ENCODE data around the gene DUSP9. TPM values are rescaled to one million over a fixed set of nuclear protein-coding genes. Genes with fewer than 3 reads are reported as not detected.
A peak's percentile ranks its signal among the peaks of the same experiment; 100 is the strongest.

The DUSP9 gene
- total RNA-seq, 4 donors from 2014 or later = 0.19 to 0.48 TPM; not detected in 2

DNA sequence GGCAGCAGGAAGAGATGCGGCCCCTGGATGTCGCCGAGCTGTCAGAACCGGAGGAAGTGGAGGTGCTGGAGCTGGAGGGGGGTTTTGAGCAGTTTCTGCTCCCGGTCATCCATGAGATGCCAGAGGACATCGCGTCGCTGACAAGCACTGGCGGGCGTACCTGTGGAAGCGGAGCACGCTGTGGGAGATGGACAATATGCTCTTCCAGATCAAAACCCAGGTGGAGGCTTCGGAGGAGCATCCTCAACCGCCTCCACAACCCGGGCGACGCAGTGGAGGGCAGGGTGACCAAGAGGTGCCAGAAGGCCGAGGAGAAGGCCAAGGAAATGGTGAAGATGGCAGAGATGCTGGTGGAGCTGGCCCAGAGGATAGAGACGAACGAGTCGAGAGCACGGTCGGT is 40.5 kb upstream of the DUSP9 start:
- TF ChIP-seq POLR2A (IDR thresholded peaks at IDR 0.05) (no peak), POLR2AphosphoS5 (IDR thresholded peaks at IDR 0.05) (no peak)
- H3K27ac ChIP-seq = no peak overlapping the region
- H3K27me3 ChIP-seq = no peaks in the 10 kb centered on the region
- H3K9me3 ChIP-seq = no peaks in the 10 kb centered on the region
- DNase-seq (ENCODE audit: low spot score in 2 of 2) = no peak
- H3K4me1 ChIP-seq = peaks cover 11% of the 10 kb centered on the region
- no peaks in the 10 kb centered on the region for H3K36me3 ChIP-seq
- no peak overlapping the region for H3K4me3 ChIP-seq
- 87% methylated on average over 23 of the region's 23 CpGs for WGBS

DNA sequence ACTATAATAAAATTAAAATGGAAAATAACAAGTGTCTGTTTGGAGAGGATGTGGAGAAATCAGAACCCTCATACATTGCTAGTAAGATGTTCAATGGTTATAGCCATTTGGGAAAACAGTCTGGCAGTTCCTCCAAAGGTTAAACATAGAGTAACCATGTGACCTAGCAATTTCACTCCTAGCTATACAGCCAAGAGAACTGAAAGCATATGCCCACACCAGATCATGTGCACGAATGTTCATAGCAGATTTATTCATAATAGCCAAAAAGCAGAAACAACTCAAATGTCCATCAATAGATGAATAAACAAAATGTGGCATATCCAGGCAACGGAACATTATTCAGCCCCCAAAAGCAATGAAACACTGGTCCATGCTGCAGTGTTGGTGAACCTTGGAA is 38.6 kb upstream of the DUSP9 start:
- TF ChIP-seq POLR2AphosphoS5 (IDR thresholded peaks at IDR 0.05) (no peak), POLR2A (IDR thresholded peaks at IDR 0.05) (no peak), EP300 (IDR thresholded peaks at IDR 0.05) (no peak)
- TF ChIP-seq, protein P1, sequence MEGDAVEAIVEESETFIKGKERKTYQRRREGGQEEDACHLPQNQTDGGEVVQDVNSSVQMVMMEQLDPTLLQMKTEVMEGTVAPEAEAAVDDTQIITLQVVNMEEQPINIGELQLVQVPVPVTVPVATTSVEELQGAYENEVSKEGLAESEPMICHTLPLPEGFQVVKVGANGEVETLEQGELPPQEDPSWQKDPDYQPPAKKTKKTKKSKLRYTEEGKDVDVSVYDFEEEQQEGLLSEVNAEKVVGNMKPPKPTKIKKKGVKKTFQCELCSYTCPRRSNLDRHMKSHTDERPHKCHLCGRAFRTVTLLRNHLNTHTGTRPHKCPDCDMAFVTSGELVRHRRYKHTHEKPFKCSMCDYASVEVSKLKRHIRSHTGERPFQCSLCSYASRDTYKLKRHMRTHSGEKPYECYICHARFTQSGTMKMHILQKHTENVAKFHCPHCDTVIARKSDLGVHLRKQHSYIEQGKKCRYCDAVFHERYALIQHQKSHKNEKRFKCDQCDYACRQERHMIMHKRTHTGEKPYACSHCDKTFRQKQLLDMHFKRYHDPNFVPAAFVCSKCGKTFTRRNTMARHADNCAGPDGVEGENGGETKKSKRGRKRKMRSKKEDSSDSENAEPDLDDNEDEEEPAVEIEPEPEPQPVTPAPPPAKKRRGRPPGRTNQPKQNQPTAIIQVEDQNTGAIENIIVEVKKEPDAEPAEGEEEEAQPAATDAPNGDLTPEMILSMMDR (IDR thresholded peaks at IDR 0.05) = no peak
- H3K4me3 ChIP-seq = no peak overlapping the region
- H3K4me1 ChIP-seq = peaks cover 11% of the 10 kb centered on the region
- no peaks in the 10 kb centered on the region for H3K36me3 ChIP-seq
- 82% methylated on average over 2 of the region's 2 CpGs for WGBS
- H3K27ac ChIP-seq = no peak overlapping the region
- no peaks in the 10 kb centered on the region for H3K9me3 ChIP-seq
- DNase-seq (ENCODE audit: low spot score in 2 of 2) = no peak
- no peaks in the 10 kb centered on the region for H3K27me3 ChIP-seq

GRCh38 chrX:153608806-153609205 is 38.2 kb upstream of the DUSP9 start:
- no peak overlapping the region for H3K27ac ChIP-seq
- no peaks in the 10 kb centered on the region for H3K27me3 ChIP-seq
- H3K36me3 ChIP-seq = no peaks in the 10 kb centered on the region
- WGBS = 63% methylated on average over 4 of the region's 4 CpGs
- TF ChIP-seq POLR2A (IDR thresholded peaks at IDR 0.05) (no peak), POLR2AphosphoS5 (IDR thresholded peaks at IDR 0.05) (no peak), EP300 (IDR thresholded peaks at IDR 0.05) (no peak)
- TF ChIP-seq, protein P1 (IDR thresholded peaks at IDR 0.05) = no peak
- no peak overlapping the region for H3K4me3 ChIP-seq
- H3K9me3 ChIP-seq = no peaks in the 10 kb centered on the region
- H3K4me1 ChIP-seq = peaks cover 11% of the 10 kb centered on the region
- no peak for DNase-seq (ENCODE audit: low spot score in 2 of 2)

DNA sequence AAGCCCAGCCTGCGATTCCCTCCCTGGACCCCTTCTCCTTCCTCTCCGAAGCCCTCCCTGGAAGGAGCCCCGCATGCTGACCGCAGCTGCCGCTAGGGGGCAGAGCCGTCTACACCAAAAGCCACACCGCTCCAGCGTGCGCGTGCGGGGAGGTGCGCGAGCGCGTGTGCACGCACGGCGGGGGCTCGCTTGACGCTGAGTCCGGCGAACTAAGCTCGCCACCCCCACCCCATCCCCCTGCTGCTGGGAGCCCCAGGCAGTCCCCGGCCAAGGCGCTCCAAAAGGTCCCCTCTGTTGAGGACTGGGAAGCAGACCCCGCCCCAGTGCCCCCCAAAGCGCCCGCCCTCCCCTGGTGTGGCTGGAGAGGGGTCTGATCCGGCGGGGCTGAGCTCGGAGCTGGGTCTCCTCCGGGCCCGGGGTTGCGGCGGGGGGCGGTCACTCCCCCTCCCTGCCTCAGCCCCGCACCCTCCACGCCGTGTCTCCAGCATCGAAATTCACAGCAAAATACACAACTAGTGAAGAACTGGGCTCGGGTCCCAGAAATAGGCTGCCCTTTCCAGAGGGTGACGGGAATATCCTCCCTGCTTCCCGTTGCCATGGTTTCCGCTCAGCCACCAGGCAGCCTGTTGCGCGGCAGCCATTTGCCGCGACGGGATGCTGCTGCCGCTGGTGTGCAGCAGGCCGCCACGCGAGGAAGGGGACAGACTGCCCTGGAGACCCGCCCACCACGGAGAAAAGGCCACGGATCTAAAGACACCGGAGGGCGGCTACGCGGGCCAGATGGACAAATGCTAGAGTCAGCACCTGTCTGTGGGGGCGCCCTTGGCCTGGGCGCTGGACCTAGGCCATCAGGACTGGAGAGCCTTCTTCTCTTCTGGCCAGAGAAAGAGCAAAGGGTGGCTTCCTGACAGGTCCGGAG is 36.8 kb upstream of the DUSP9 start:
- no peaks in the 10 kb centered on the region for H3K9me3 ChIP-seq
- H3K27me3 ChIP-seq = no peaks in the 10 kb centered on the region
- DNase-seq (ENCODE audit: low spot score in 2 of 2) = peak; percentile 80
- peaks cover 11% of the 10 kb centered on the region for H3K4me1 ChIP-seq
- 37% methylated on average over 29 of the region's 63 CpGs for WGBS
- TF ChIP-seq POLR2A (IDR thresholded peaks at IDR 0.05) = no peak
- TF ChIP-seq, protein P1 (IDR thresholded peaks at IDR 0.05) = peak; percentile 47 to 72
- no peaks in the 10 kb centered on the region for H3K36me3 ChIP-seq
- H3K4me3 ChIP-seq = peak overlapping the region; percentile 47
- H3K27ac ChIP-seq = no peak overlapping the region

DNA sequence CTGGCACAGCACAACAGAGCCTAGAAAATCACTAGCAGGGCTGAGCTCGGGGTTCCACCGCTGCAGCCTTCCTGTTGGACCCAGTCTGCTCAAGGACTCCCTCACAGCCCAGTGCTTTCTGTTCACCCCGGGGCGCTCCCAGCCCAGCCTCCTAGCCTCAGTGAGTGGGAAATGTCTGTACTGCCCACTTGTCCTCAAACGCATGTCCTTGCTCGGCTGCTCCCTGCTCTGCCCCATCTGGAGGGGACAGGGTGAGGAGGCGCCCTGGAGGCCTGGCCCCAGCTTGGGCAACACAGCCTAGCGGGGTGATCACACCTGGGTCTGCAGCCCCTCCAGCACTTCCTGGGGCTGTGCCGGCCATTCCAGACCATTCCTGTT is 36.2 kb upstream of the DUSP9 start:
- no peak overlapping the region for H3K4me3 ChIP-seq
- 74% methylated on average over 3 of the region's 9 CpGs for WGBS
- no peak overlapping the region for H3K27ac ChIP-seq
- H3K9me3 ChIP-seq = no peaks in the 10 kb centered on the region
- no peaks in the 10 kb centered on the region for H3K36me3 ChIP-seq
- DNase-seq (ENCODE audit: low spot score in 2 of 2) = peak in 1 of 2 donors; percentile 48
- no peaks in the 10 kb centered on the region for H3K27me3 ChIP-seq
- no peak for TF ChIP-seq POLR2AphosphoS5 (IDR thresholded peaks at IDR 0.05)
- TF ChIP-seq POLR2A (IDR thresholded peaks at IDR 0.05) = no peak
- TF ChIP-seq EP300 (IDR thresholded peaks at IDR 0.05) = no peak
- H3K4me1 ChIP-seq = peaks cover 11% of the 10 kb centered on the region

DNA sequence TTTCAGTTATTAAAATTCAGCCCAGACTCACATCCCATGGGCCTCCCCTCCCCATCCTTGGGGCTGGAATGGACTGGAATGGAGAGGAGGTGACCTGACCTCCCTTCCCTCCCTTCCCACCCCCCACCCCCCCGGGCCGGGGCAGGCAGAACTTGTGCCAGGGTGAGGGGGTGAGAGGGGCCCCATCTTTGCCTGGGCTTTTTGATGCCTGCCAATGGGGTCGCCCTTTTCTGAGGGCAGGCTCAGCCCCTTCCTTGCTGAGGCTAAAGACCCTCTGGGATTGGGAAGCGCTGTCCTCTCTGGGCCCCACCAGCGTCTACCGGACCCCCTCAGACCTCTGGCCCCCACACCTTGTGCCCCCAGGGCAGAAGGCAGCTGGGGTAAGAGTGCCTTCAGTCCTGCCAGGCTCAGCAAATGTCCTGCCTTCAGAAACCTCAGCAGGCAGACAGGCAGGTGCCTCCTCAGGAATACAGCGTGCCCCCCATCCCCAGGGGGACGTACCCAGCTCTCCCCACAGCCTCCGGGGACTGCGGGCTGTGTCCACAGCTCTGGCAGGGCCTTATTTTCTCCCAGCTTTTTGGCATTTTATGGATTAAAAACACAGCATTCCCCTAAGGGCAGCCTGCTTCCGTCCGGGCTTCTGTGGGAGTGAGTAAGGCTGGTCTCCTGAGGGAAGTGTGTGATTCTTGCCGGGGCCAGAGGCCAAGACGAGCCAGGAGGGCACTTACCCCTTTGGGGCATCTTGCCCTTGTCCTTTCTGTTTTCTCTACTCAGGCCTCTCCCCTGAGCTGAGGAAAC is 35.5 kb upstream of the DUSP9 start:
- H3K27ac ChIP-seq = no peak overlapping the region
- H3K36me3 ChIP-seq = no peaks in the 10 kb centered on the region
- no peaks in the 10 kb centered on the region for H3K27me3 ChIP-seq
- peak in 1 of 2 donors; percentile 49 for DNase-seq (ENCODE audit: low spot score in 2 of 2)
- TF ChIP-seq POLR2AphosphoS5 (IDR thresholded peaks at IDR 0.05) = no peak
- TF ChIP-seq, protein P1 (IDR thresholded peaks at IDR 0.05) = no peak
- no peak for TF ChIP-seq POLR2A (IDR thresholded peaks at IDR 0.05)
- TF ChIP-seq EP300 (IDR thresholded peaks at IDR 0.05) = no peak
- H3K9me3 ChIP-seq = no peaks in the 10 kb centered on the region
- peaks cover 11% of the 10 kb centered on the region for H3K4me1 ChIP-seq
- H3K4me3 ChIP-seq = no peak overlapping the region
- WGBS = 60% methylated on average over 13 of the region's 14 CpGs
